ENCODE results near the gene L1TD1.

The L1TD1 gene

GRCh38 chr1:62229468-62229867 is 34.8 kb downstream of the L1TD1 start:
- H4K91ac ChIP-seq (ENCODE audit: low read length) = no peak overlapping the region
- peaks cover 5% of the 10 kb centered on the region for H3K4me1 ChIP-seq (ENCODE audit: control insufficient read depth, insufficient read depth, low read depth, low read length)
- no peak overlapping the region for H3K4ac ChIP-seq (ENCODE audit: low read depth in 1 of 2, low read length in 2 of 2)
- H2BK15ac ChIP-seq (ENCODE audit: low read depth, poor library complexity, severe bottlenecking) = no peak overlapping the region
- H3K23ac ChIP-seq (ENCODE audit: low read length in 2 of 2) = no peak overlapping the region
- H3K36me3 ChIP-seq (ENCODE audit: control insufficient read depth in 1 of 2, insufficient read depth in 2 of 2, low read depth in 1 of 2, low read length in 2 of 2) = no peaks in the 10 kb centered on the region
- H3K9me3 ChIP-seq (ENCODE audit: control insufficient read depth, low read length) = no peaks in the 10 kb centered on the region
- no peak overlapping the region for H2BK12ac ChIP-seq (ENCODE audit: low read length in 2 of 2)
- no peak overlapping the region for H2BK120ac ChIP-seq (ENCODE audit: low read depth, low read length)
- no peak overlapping the region for H3K18ac ChIP-seq (ENCODE audit: low read depth in 1 of 2, low read length in 2 of 2)
- H2BK5ac ChIP-seq (ENCODE audit: low read depth, low read length, poor library complexity, severe bottlenecking) = no peak overlapping the region
- WGBS = 100% methylated on average over 1 of the region's 3 CpGs
- no peak for DNase-seq
- H3K4me3 ChIP-seq (ENCODE audit: insufficient read depth in 1 of 2, low read depth in 1 of 2, low read length in 2 of 2) = no peak overlapping the region
- no peak overlapping the region for H3K4me2 ChIP-seq (ENCODE audit: low read length, poor library complexity, severe bottlenecking)
- H3K9ac ChIP-seq (ENCODE audit: low read length) = no peak overlapping the region
- no peaks in the 10 kb centered on the region for H3K79me1 ChIP-seq (replicated peaks; ENCODE audit: low read length, poor library complexity, severe bottlenecking)
- H3K14ac ChIP-seq (ENCODE audit: low read length in 2 of 2) = no peak overlapping the region
- no peak overlapping the region for H3K27ac ChIP-seq (ENCODE audit: low read length, poor library complexity, severe bottlenecking)
- peaks cover 0 to 10% of the 10 kb centered on the region in 2 experiments for H3K27me3 ChIP-seq (ENCODE audit: control insufficient read depth in 1 of 2, insufficient read depth in 1 of 2, low read length in 2 of 2)
- H2AFZ ChIP-seq (ENCODE audit: low read depth, low read length) = no peak overlapping the region
- H2AK5ac ChIP-seq (ENCODE audit: low read length, severe bottlenecking) = no peak overlapping the region
- H4K8ac ChIP-seq (ENCODE audit: low read length) = no peak overlapping the region

GRCh38 chr1:62229932-62230331 is 35.3 kb downstream of the L1TD1 start:
- H2AK5ac ChIP-seq (ENCODE audit: low read length, severe bottlenecking) = no peak overlapping the region
- no peaks in the 10 kb centered on the region for H3K9me3 ChIP-seq (ENCODE audit: control insufficient read depth, low read length)
- H4K8ac ChIP-seq (ENCODE audit: low read length) = no peak overlapping the region
- no peak overlapping the region for H3K4me3 ChIP-seq (ENCODE audit: insufficient read depth in 1 of 2, low read depth in 1 of 2, low read length in 2 of 2)
- no peak overlapping the region for H2BK15ac ChIP-seq (ENCODE audit: low read depth, poor library complexity, severe bottlenecking)
- H3K79me1 ChIP-seq (replicated peaks; ENCODE audit: low read length, poor library complexity, severe bottlenecking) = no peaks in the 10 kb centered on the region
- H3K27ac ChIP-seq (ENCODE audit: low read length, poor library complexity, severe bottlenecking) = no peak overlapping the region
- H2BK12ac ChIP-seq (ENCODE audit: low read length in 2 of 2) = no peak overlapping the region
- no peak overlapping the region for H3K14ac ChIP-seq (ENCODE audit: low read length in 2 of 2)
- no peak overlapping the region for H3K23ac ChIP-seq (ENCODE audit: low read length in 2 of 2)
- no peak for DNase-seq
- no peak overlapping the region for H2BK120ac ChIP-seq (ENCODE audit: low read depth, low read length)
- H3K18ac ChIP-seq (ENCODE audit: low read depth in 1 of 2, low read length in 2 of 2) = no peak overlapping the region
- no peak overlapping the region for H2BK5ac ChIP-seq (ENCODE audit: low read depth, low read length, poor library complexity, severe bottlenecking)
- H3K4me1 ChIP-seq (ENCODE audit: control insufficient read depth, insufficient read depth, low read depth, low read length) = peaks cover 5% of the 10 kb centered on the region
- H3K4me2 ChIP-seq (ENCODE audit: low read length, poor library complexity, severe bottlenecking) = no peak overlapping the region
- no peak overlapping the region for H4K91ac ChIP-seq (ENCODE audit: low read length)
- WGBS = no CpG with 5 or more reads among the region's 2 CpGs
- H2AFZ ChIP-seq (ENCODE audit: low read depth, low read length) = no peak overlapping the region
- peaks cover 0 to 10% of the 10 kb centered on the region in 2 experiments for H3K27me3 ChIP-seq (ENCODE audit: control insufficient read depth in 1 of 2, insufficient read depth in 1 of 2, low read length in 2 of 2)
- H3K4ac ChIP-seq (ENCODE audit: low read depth in 1 of 2, low read length in 2 of 2) = no peak overlapping the region
- no peaks in the 10 kb centered on the region for H3K36me3 ChIP-seq (ENCODE audit: control insufficient read depth in 1 of 2, insufficient read depth in 2 of 2, low read depth in 1 of 2, low read length in 2 of 2)
- no peak overlapping the region for H3K9ac ChIP-seq (ENCODE audit: low read length)

DNA sequence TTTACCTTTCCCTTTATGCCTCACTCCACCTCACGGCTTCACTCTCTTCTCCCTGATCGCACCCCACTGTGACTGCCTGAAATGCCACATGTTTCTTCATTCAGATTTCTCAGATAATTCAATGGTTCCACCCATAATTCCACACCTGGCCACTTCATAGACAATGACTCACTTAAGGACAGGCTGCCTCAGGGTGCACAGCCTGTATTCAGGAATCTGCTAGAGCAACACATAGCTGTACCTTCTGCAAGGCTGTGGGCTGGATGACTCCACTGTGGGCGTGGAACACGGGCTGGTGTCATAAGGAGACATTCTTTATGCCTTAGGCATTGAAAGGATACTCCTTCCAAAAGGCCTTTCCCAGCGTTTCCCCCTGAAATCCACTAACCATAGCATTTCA is 36.1 kb downstream of the L1TD1 start:
- Histone ChIP-seq H2BK5ac (ENCODE audit: low read depth, low read length, poor library complexity, severe bottlenecking) (no peak overlapping the region), H2BK120ac (ENCODE audit: low read depth, low read length) (no peak overlapping the region), H2BK12ac (ENCODE audit: low read length in 2 of 2) (no peak overlapping the region), H2BK15ac (ENCODE audit: low read depth, poor library complexity, severe bottlenecking) (no peak overlapping the region), H3K9me3 (ENCODE audit: control insufficient read depth, low read length) (no peaks in the 10 kb centered on the region), H2AK5ac (ENCODE audit: low read length, severe bottlenecking) (no peak overlapping the region), H3K14ac (ENCODE audit: low read length in 2 of 2) (no peak overlapping the region), H3K4me3 (ENCODE audit: insufficient read depth in 1 of 2, low read depth in 1 of 2, low read length in 2 of 2) (no peak overlapping the region), H3K23ac (ENCODE audit: low read length in 2 of 2) (no peak overlapping the region), H3K36me3 (ENCODE audit: control insufficient read depth in 1 of 2, insufficient read depth in 2 of 2, low read depth in 1 of 2, low read length in 2 of 2) (no peaks in the 10 kb centered on the region), H3K18ac (ENCODE audit: low read depth in 1 of 2, low read length in 2 of 2) (no peak overlapping the region), H4K91ac (ENCODE audit: low read length) (no peak overlapping the region), H3K4ac (ENCODE audit: low read depth in 1 of 2, low read length in 2 of 2) (no peak overlapping the region), H2AFZ (ENCODE audit: low read depth, low read length) (no peak overlapping the region), H3K9ac (ENCODE audit: low read length) (no peak overlapping the region), H3K27me3 (ENCODE audit: control insufficient read depth in 1 of 2, insufficient read depth in 1 of 2, low read length in 2 of 2) (peaks cover 0 to 10% of the 10 kb centered on the region in 2 experiments), H3K79me1 (replicated peaks; ENCODE audit: low read length, poor library complexity, severe bottlenecking) (no peaks in the 10 kb centered on the region), H3K27ac (ENCODE audit: low read length, poor library complexity, severe bottlenecking) (no peak overlapping the region), H4K8ac (ENCODE audit: low read length) (no peak overlapping the region), H3K4me2 (ENCODE audit: low read length, poor library complexity, severe bottlenecking) (no peak overlapping the region), H3K4me1 (ENCODE audit: control insufficient read depth, insufficient read depth, low read depth, low read length) (peaks cover 5% of the 10 kb centered on the region)
- WGBS = 49% methylated on average over 5 of the region's 5 CpGs
- peak; percentile 28 for DNase-seq

DNA sequence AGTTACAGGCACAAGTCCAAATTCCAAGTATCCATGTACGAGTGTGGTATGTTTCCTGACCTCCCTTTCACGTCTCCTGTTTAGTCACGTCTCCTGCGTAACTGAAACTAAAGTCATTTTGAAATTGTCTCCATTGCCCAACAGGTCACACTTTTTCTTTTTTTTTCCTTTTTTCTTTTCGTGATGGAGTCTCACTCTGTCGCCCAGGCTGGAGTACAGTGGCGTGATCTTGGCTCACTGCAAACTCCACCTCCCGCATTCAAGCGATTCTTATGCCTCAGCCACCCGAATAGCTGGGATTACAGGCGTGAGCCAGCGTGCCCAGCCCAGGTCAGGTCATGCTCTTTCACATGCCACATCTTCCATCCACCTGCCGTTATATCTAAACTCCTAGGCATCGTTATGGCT is 38.2 kb downstream of the L1TD1 start:
- H3K18ac ChIP-seq (ENCODE audit: low read depth in 1 of 2, low read length in 2 of 2) = no peak overlapping the region
- no peak overlapping the region for H2AFZ ChIP-seq (ENCODE audit: low read depth, low read length)
- no peak overlapping the region for H2BK120ac ChIP-seq (ENCODE audit: low read depth, low read length)
- H3K79me1 ChIP-seq (replicated peaks; ENCODE audit: low read length, poor library complexity, severe bottlenecking) = no peaks in the 10 kb centered on the region
- H2BK15ac ChIP-seq (ENCODE audit: low read depth, poor library complexity, severe bottlenecking) = no peak overlapping the region
- peaks cover 0 to 10% of the 10 kb centered on the region in 2 experiments for H3K27me3 ChIP-seq (ENCODE audit: control insufficient read depth in 1 of 2, insufficient read depth in 1 of 2, low read length in 2 of 2)
- 89% methylated on average over 14 of the region's 14 CpGs for WGBS
- H3K4me3 ChIP-seq (ENCODE audit: insufficient read depth in 1 of 2, low read depth in 1 of 2, low read length in 2 of 2) = no peak overlapping the region
- H3K4me2 ChIP-seq (ENCODE audit: low read length, poor library complexity, severe bottlenecking) = no peak overlapping the region
- no peak for DNase-seq
- no peak overlapping the region for H4K91ac ChIP-seq (ENCODE audit: low read length)
- H2AK5ac ChIP-seq (ENCODE audit: low read length, severe bottlenecking) = no peak overlapping the region
- no peak overlapping the region for H4K8ac ChIP-seq (ENCODE audit: low read length)
- H3K27ac ChIP-seq (ENCODE audit: low read length, poor library complexity, severe bottlenecking) = no peak overlapping the region
- no peak overlapping the region for H3K4ac ChIP-seq (ENCODE audit: low read depth in 1 of 2, low read length in 2 of 2)
- no peak overlapping the region for H2BK5ac ChIP-seq (ENCODE audit: low read depth, low read length, poor library complexity, severe bottlenecking)
- no peak overlapping the region for H3K23ac ChIP-seq (ENCODE audit: low read length in 2 of 2)
- H3K9ac ChIP-seq (ENCODE audit: low read length) = no peak overlapping the region
- no peak overlapping the region for H2BK12ac ChIP-seq (ENCODE audit: low read length in 2 of 2)
- H3K36me3 ChIP-seq (ENCODE audit: control insufficient read depth in 1 of 2, insufficient read depth in 2 of 2, low read depth in 1 of 2, low read length in 2 of 2) = no peaks in the 10 kb centered on the region
- H3K4me1 ChIP-seq (ENCODE audit: control insufficient read depth, insufficient read depth, low read depth, low read length) = peaks cover 5% of the 10 kb centered on the region
- H3K9me3 ChIP-seq (ENCODE audit: control insufficient read depth, low read length) = no peaks in the 10 kb centered on the region
- H3K14ac ChIP-seq (ENCODE audit: low read length in 2 of 2) = no peak overlapping the region

Data from mesenchymal stem cell (in vitro differentiated cells and primary cell).